Mucosa of descending colon (tissue), 3 donors: Measurements from ENCODE around the gene AMFR. TPM values are rescaled to one million over a fixed set of nuclear protein-coding genes. Genes with fewer than 3 reads are reported as not detected.

ENCODE experiments used
- ATAC-seq: fragments of 200-7000 bp; cut with Tn5 transposase; one replicate; pipeline ENCODE4 v1.9.1; 2020; ENCODE audit warnings: mild to moderate bottlenecking, moderate library complexity
- DNase-seq, 3 donors: peaks; one replicate each; pipeline ENCODE4 v3.0.0-alpha.2; 2020
- H3K36me3 ChIP-seq: fragments of 200-600 bp; one replicate; pipeline ENCODE4 v1.8.0; 2021; ENCODE audit warnings: low read depth, mild to moderate bottlenecking
- H3K4me1 ChIP-seq: fragments of 200-600 bp; one replicate; pipeline ENCODE4 v1.8.0; 2021; ENCODE audit warnings: low read depth, mild to moderate bottlenecking
- H3K4me3 ChIP-seq: fragments of 200-600 bp; one replicate; pipeline ENCODE4 v1.8.0; 2021; ENCODE audit warnings: mild to moderate bottlenecking
- H3K9me3 ChIP-seq: fragments of 200-600 bp; one replicate; pipeline ENCODE4 v1.8.0; 2021; ENCODE audit warnings: mild to moderate bottlenecking
- intact Hi-C, 2 donors: fragments of 100-400 bp; cut with DNase I in 1 of 2; cut with micrococcal nuclease in 1 of 2; formaldehyde crosslinking; loops; one replicate each; pipeline versions ENCODE4 v1.11.0 to v1.11.1; 2022; cut with DNase I, micrococcal nuclease
- total RNA-seq, 3 donors: library from RNA; stranded (reverse); fragmentation: NEBNext Ultra II Directional in 2 of 3; extraction: Animal tissue kit (Norgen Biotek cat#: 25700) in 2 of 3; gene quantifications; one replicate each; pipeline versions ENCODE4 v1.2.1 to v1.2.4, GENCODE V29; 2021 to 2023
- TF ChIP-seq, protein P1 (sequence below): fragments of 200-600 bp; IDR thresholded peaks from one replicate; pipeline ENCODE4 v1.8.0; 2022; ENCODE audit warnings: antibody characterized with exemption, mild to moderate bottlenecking
- donor health status: DM: no; HTN: no; CAD: no; lungs with moderate emphysema.
- donor health status: DM: no; HTN: no; CAD: no.
- donor health status: DM: no; HTN: yes; CAD: no.

AMFR gene
- total RNA-seq, 3 donors from 2014 or later, result 83.3 to 116 (median 102) TPM

DNA sequence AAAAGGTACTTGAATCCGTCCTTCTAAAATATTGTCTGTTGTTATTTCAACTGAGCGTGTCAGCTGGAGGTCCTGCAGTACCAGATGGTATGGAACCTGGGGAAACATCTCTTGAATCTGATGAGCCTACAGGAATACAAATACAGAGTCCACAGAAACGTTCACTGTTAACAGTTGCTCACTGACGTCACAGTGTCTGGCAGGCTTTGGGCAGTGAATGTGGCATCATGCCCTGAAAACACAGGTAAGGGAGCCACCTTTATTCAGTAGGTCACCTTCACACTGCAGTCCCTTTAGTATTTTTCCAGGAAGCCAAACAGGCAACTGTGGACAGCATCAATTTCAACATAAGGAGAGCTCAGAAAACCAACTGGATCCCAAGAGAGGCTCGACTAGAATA, 56.1 kb downstream of the AMFR start:
- intact Hi-C loops, result no loop called here
- no peaks in the 10 kb centered on the region for H3K36me3 ChIP-seq
- H3K4me3 ChIP-seq, result no peak overlapping the region
- DNase-seq (no peak), ATAC-seq (no peak)
- H3K4me1 ChIP-seq, result no peaks in the 10 kb centered on the region
- TF ChIP-seq, protein P1, sequence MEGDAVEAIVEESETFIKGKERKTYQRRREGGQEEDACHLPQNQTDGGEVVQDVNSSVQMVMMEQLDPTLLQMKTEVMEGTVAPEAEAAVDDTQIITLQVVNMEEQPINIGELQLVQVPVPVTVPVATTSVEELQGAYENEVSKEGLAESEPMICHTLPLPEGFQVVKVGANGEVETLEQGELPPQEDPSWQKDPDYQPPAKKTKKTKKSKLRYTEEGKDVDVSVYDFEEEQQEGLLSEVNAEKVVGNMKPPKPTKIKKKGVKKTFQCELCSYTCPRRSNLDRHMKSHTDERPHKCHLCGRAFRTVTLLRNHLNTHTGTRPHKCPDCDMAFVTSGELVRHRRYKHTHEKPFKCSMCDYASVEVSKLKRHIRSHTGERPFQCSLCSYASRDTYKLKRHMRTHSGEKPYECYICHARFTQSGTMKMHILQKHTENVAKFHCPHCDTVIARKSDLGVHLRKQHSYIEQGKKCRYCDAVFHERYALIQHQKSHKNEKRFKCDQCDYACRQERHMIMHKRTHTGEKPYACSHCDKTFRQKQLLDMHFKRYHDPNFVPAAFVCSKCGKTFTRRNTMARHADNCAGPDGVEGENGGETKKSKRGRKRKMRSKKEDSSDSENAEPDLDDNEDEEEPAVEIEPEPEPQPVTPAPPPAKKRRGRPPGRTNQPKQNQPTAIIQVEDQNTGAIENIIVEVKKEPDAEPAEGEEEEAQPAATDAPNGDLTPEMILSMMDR, result no peak
- H3K9me3 ChIP-seq, result no peaks in the 10 kb centered on the region

DNA sequence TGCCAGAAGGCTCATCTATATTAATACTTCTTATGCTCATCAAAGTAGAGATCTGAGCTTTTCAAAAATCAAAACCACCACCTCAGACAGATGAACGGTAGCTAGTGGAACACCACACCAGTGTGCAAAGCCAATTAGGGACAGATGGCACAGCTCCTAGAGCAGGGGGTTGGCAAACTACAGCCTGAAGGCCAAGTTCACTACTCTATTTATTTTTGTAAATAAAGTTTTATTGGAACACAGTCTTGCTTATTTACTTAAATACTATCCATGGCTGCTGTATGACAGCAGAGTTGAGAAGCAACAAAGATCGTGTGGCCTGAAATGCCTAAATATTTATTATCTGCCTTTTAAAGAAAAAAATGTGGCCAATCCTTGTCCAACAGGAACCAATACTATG, 56.8 kb downstream of the AMFR start:
- intact Hi-C loops, result no loop called here
- H3K4me1 ChIP-seq, result no peaks in the 10 kb centered on the region
- no peak for ATAC-seq
- H3K9me3 ChIP-seq, result no peaks in the 10 kb centered on the region
- TF ChIP-seq, protein P1, result no peak
- H3K4me3 ChIP-seq, result no peak overlapping the region
- no peaks in the 10 kb centered on the region for H3K36me3 ChIP-seq
- no peak for DNase-seq

DNA sequence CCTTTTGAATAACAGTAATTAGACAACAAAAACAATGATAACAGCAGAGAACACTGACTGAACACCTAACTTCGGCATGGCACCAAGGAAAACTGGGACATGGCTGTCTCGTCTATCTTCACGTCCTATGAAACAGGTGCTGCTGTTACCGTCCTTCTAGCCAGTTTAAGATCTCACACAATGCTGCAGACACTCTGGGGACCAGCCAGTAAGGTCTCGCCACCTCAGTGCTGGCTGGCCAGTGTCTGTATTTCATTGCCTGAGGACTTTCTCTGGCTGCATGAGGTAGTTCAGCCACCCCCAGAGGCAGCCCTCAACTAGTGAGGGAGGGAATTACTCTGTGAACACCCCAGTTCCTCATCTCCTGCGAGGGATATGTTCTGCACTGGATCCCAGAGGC, 57.6 kb downstream of the AMFR start:
- TF ChIP-seq, protein P1, result no peak

DNA sequence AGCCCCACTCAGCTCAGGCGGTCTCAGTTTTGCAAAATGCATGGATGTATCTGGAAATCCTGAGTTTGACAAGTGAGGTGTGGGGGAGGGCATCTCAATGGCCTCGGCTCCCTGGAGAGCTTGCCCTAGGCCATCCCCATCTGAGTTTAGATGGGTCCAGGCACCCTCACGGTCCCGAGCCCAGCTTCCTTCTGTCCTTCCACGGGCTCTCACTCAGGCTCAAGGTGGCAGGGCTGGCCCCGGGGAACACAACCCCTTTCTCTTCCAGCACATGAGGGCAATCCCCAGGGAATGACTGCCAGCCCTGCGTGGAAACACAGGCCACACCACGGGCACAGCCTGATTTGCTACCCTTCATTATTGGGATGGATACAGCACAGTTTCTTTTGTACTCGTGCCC, 58.4 kb downstream of the AMFR start:
- TF ChIP-seq, protein P1, result no peak
- DNase-seq (no peak), ATAC-seq (no peak)
- Histone ChIP-seq H3K4me3 (no peak overlapping the region), H3K9me3 (no peaks in the 10 kb centered on the region), H3K36me3 (no peaks in the 10 kb centered on the region), H3K4me1 (no peaks in the 10 kb centered on the region)
- intact Hi-C loops, result no loop called here

More for the DNA sequence above, 57.6 kb downstream of the AMFR start:
- no peaks in the 10 kb centered on the region for H3K9me3 ChIP-seq
- ATAC-seq (no peak), DNase-seq (no peak)
- no peaks in the 10 kb centered on the region for H3K36me3 ChIP-seq
- intact Hi-C loops, result no loop called here
- H3K4me3 ChIP-seq, result no peak overlapping the region
- H3K4me1 ChIP-seq, result no peaks in the 10 kb centered on the region

DNA sequence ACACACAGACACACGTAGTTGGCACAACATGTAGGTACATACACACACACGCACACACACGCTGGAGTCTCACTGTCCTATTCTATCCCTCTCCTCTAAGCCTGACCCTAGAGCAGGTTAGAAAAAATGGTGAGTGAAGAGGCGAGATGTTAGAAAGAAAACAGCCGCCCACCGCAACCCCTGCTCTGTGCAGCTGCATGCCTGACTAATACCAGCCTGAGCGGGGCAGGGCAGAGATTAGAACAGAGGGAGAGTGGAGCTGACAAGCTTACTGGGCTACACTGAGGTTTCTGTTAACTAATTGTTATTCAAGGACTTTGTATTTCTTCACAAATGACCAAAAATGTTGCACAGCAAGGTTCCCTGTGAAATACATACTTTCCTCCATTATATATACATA, 59.8 kb downstream of the AMFR start:
- H3K4me3 ChIP-seq, result no peak overlapping the region
- no peak for ATAC-seq
- H3K36me3 ChIP-seq, result no peaks in the 10 kb centered on the region
- H3K9me3 ChIP-seq, result no peaks in the 10 kb centered on the region
- intact Hi-C loops, result no loop called here
- no peaks in the 10 kb centered on the region for H3K4me1 ChIP-seq
- DNase-seq, result no peak
- TF ChIP-seq, protein P1, result no peak

DNA sequence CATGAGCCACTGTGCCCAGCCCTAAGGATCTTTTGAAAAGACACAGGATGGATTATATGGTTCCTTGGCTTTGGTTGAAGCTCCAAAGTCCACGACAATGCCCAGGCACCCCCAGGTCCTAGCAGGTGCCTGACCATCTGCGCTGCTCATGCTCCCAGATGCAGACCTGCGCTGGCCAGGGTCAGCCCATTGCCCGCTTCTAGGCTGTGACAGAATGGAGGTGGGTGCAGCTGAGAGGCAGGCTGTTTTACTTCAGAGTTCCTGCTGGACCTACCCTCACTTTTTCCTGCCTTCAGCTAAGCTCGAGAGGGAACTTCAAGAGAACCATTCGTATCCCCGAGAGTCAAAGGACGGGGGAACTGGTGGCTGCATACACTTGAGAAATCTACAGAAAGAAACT, 60.5 kb downstream of the AMFR start:
- H3K36me3 ChIP-seq, result no peaks in the 10 kb centered on the region
- DNase-seq (no peak), ATAC-seq (no peak)
- intact Hi-C loops, result no loop called here
- TF ChIP-seq, protein P1, result no peak
- H3K4me1 ChIP-seq, result no peaks in the 10 kb centered on the region
- no peak overlapping the region for H3K4me3 ChIP-seq
- H3K9me3 ChIP-seq, result no peaks in the 10 kb centered on the region
